ENCODE results near the gene SLC5A2.
"Not testable (repeated sequence)": the region's sequence is repeated elsewhere in the genome, so short reads cannot be mapped to it uniquely, and the experiment has no call there.

The SLC5A2 gene

GRCh38 chr16:31528523-31529107, 45.7 kb downstream of the SLC5A2 start:
- no peak for DNase-seq (ENCODE audit: low read depth, low spot score)

DNA sequence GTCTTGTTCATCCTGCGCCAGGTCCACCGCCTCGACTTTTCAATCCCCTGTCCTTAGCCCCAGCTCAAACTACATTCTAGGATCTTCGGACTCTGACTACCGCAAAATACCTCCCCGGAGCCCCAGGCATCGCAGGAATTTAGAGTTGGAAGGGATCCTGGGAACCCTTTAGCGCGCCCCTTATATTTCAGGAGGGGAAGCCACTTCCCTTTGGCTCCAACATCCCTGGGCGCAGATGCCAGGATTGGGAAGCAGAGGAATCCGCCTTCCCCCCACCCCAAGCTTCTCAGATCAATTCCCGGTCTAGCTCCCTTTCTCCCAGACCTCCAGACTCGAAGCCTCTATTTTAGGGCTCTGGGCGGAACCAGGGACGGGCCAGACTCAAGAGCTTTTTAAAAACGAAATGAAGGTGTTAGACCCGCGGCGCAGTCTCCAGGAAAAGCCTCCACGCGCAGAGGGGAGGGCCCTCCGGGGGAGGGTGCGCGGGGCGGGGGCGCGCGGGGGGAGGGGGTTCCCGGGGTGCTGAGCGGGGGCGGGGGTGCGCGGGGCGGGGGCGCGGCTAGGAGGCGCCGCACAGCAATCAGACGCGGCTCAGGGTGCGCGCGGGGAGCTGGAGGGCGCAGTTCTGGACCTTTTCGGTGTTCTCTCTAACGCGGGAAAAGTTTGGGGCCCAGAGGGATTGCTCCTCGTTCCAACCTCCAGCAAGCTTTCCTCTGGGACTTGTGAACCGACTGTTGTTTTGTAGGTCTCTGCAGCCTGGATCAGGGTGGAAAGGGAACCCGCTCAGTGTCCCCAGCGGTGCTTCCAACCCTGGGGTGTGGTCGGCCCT, 46.4 kb downstream of the SLC5A2 start:
- DNase-seq (ENCODE audit: low read depth, low spot score): no peak

DNA sequence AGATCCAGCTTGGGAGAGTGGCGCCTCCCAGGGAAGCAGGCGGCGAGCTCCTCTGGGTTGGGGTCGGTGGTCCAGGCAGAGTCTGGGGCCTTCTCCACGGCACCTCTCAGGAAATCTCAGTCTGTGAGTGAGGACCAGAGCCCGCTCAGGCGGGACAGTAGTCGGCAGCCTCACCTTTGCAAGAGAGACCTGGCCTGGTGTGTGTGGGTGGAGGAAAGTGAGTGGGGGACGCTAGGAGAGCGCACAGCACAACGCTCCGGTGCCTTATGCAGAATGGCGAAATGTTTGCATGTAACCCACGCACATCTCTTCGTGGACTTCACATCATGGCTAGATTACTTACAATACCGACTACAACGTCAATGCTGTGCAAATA, 47.0 kb downstream of the SLC5A2 start:
- DNase-seq (ENCODE audit: low read depth, low spot score): no peak

DNA sequence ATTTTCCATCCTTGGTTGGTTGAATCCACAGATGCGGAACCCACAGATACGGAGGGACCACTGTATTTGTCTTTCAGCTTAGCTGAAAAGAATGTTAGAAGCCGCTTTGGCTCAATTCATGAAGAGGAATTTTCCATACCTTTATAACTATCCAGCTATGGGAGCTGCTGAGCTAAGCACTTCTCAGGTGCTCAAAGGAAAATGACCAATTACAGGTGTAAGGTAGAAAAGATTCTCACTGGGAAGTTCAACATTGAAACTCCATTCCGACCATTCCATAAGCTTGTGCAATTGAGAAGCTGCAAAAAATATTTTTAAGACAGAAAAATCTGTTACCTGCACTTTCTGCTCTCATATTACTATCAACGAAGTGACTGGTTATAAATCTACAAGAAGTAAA, 47.5 kb downstream of the SLC5A2 start:
- no peak for DNase-seq (ENCODE audit: low read depth, low spot score)

DNA sequence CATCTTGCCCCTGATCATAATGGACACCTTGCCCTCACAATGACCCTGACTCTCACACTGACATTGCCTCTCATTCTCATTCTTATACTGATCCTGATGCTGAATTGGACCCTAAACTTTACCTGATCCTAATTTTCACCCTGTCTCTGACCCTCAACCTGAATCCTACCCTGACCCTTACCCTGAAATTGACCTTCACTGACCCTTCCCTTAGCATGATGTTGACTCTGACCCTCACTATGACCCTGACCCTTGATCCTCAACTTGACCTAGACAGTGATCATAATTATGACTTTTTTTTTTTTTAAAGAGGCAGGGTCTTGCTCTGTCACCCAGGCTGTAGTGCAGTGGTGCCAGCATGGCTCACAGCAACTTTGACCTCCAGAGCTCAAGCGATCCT, 48.2 kb downstream of the SLC5A2 start:
- DNase-seq (ENCODE audit: low read depth, low spot score): no peak

DNA sequence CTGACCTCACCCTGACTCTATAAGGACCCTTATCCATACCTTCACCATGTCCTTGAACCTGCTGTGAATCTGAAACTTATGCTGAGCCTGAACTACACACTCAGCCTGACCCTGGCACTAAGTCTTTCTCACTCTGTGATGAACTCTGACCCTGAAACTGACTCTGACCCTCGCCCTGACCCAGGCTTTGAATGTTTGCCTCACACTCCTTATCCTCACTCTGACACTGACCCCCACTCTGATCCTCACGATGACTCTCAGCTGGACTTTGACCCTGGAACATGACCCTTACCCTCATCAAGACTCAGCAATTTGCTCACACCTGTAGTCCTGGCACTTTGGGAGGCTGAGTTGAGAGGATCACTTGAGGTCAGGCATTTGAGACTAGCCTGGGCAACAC, 49.2 kb downstream of the SLC5A2 start:
- no peak for DNase-seq (ENCODE audit: low read depth, low spot score)

DNA sequence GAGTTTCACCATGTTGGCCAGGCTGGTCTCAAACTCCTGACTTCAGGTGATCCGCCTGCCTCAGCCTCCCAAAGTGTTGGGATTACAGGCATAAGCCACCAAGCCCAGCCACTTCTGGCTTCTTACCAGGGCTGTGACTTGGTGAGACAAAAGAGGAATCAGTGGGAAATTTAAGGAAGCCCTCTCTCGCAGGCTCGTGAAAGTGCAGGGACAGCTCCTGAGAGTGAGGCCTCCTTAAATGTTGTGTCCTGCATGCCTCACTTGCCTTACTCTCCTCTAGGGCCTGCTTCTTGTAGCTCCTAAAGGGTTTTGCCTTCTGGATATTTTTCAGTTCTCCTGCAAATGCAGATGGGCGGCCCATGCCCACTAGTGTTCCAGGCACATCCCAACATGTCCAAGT, 50.0 kb downstream of the SLC5A2 start:
- no peak for DNase-seq (ENCODE audit: low read depth, low spot score)

DNA sequence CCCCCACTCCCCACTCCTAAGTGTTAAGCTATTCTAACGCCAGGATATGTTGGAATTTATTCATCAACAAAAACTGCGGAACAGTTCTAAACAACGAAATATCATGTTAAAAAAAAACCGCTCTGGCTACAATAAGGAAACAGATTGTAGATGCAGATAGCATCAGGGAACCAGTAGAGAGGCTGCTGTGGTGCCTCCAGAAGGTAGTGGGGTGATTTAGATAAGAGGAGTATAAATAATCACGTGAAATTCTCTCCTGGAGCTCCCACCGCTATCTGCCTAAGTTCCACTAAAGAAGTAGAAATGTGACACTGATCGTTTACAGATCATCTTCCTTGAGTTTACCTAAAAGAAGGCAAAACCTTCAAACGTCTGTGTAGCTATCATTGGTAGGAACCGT, 52.8 kb downstream of the SLC5A2 start:
- DNase-seq (ENCODE audit: low read depth, low spot score): no peak

DNA sequence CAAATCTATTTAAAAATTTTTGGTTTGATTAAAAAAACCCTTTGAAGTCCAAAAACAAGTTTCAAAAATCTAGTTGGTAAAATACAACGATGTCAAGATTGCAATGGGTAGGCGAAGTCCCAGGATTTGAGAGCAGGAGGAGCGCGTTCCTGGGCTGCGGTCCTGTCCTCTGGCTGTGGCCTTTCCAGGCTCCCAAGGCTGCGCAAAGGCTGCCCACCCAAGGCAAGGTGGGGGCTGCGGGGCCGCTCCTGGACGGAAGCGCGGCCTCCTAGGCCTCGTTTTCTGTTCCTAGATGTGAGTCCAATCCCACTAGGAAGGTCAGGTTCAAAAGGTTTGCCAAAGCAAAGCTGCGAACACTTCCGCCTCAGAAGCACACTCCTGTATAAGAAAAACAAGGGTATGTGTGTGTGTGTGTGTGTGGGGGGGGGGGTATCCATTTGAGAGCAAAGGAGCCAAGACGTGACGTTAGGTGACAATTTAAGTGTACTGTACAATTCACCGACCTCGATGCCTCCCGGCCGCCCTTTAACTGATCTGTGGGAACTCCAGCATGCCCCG, 54.0 kb downstream of the SLC5A2 start:
- DNase-seq (ENCODE audit: low read depth, low spot score): no peak

- no peak for DNase-seq (ENCODE audit: low read depth, low spot score)
Observed at GRCh38 chr16:31537362-31538242, 54.7 kb downstream of the SLC5A2 start.

DNA sequence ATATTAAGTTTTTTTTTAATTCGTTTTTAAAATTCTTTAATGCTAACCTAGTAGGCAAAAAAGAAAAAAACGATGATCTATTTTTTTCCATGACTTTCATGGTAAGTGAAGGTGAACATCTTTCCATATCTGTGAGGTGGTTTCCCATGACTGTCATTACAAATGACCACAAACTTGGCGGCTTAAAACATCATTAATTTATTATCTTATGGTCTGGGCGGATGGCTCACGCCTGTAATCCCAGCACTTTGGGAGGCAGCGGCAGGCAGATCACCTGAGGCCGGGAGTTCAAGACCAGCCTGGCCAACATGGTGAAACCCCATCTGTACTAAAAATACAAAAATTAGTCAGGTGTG, 55.3 kb downstream of the SLC5A2 start:
- DNase-seq (ENCODE audit: low read depth, low spot score): not testable (repeated sequence)

GRCh38 chr16:31539762-31540161, 56.8 kb downstream of the SLC5A2 start:
- not testable (repeated sequence) for DNase-seq (ENCODE audit: low read depth, low spot score)

Measured in activated naive CD8-positive, alpha-beta T cell treated with anti-CD3 and anti-CD28 coated beads, Interleukin-2, amount 50 U/mL, for 16 hours (primary cell).